ENCODE results near the gene PSORS1C2. TPM values are rescaled to one million over a fixed set of nuclear protein-coding genes. Genes with fewer than 3 reads are reported as not detected.

PSORS1C2 gene
- total RNA-seq, 2 donors from 2014 or later: not detected

DNA sequence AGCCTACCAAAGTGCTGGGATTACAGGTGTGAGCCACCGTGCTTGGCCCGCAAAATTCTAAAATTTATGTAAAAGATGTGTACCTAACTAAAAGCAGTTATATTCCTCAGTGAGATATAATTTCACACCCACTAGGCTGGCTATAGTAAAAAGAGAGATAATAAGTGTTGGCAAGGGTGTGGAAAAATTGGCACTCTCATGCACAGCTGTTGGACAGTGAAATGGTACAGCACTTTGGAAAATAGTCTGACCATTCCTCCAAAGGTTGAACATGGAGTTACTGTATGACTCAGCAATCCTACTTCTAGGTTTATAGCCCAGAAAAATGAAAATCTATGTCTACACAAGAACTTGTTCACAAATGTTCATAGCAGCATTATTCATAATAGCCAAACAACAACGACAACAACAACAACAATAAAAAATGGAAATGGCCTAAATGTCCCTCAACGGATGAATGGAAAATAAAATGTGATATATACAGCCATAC, 40.4 kb downstream of the PSORS1C2 start:
- no peak overlapping the region for H3K9ac ChIP-seq (ENCODE audit: low read depth in 2 of 2, low read length in 2 of 2)

DNA sequence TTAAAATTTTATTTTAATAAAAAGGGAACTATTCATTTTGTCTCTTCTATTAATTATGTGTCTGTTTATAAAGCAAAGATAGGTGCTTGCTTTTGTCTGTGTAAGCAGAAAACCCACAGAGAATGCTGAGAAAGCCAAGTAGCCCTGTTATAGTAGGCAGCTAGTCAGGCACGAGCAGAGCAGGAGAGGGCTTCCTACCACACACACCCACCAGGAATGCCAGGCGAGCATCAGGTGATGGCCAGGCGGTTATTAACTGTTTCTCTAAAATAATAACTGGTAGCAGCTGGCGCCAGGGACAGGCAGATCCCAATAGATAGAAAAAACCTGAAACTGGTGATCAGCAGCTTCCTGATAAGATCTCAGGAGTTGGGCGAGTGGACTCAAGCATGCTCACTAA, 42.2 kb downstream of the PSORS1C2 start:
- Histone ChIP-seq H3K4me1 (peaks cover 7% of the 10 kb centered on the region), H3K27me3 (no peaks in the 10 kb centered on the region), H3K9me3 (no peaks in the 10 kb centered on the region), H3K27ac (no peak overlapping the region), H3K4me3 (no peak overlapping the region), H3K36me3 (no peaks in the 10 kb centered on the region), H3K9ac (ENCODE audit: low read depth in 2 of 2, low read length in 2 of 2) (no peak overlapping the region)
- intact Hi-C loops (cut with DNase I): no loop called here
- no peak for DNase-seq
- TF ChIP-seq, protein P1, sequence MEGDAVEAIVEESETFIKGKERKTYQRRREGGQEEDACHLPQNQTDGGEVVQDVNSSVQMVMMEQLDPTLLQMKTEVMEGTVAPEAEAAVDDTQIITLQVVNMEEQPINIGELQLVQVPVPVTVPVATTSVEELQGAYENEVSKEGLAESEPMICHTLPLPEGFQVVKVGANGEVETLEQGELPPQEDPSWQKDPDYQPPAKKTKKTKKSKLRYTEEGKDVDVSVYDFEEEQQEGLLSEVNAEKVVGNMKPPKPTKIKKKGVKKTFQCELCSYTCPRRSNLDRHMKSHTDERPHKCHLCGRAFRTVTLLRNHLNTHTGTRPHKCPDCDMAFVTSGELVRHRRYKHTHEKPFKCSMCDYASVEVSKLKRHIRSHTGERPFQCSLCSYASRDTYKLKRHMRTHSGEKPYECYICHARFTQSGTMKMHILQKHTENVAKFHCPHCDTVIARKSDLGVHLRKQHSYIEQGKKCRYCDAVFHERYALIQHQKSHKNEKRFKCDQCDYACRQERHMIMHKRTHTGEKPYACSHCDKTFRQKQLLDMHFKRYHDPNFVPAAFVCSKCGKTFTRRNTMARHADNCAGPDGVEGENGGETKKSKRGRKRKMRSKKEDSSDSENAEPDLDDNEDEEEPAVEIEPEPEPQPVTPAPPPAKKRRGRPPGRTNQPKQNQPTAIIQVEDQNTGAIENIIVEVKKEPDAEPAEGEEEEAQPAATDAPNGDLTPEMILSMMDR (IDR thresholded peaks at IDR 0.05): no peak

More for the DNA sequence above, 40.4 kb downstream of the PSORS1C2 start:
- Histone ChIP-seq H3K9me3 (no peaks in the 10 kb centered on the region), H3K4me1 (peaks cover 7% of the 10 kb centered on the region), H3K27ac (no peak overlapping the region), H3K4me3 (no peak overlapping the region), H3K27me3 (no peaks in the 10 kb centered on the region), H3K36me3 (no peaks in the 10 kb centered on the region)
- DNase-seq: no peak
- intact Hi-C loops (cut with DNase I): no loop called here
- TF ChIP-seq, protein P1 (IDR thresholded peaks at IDR 0.05): no peak

DNA sequence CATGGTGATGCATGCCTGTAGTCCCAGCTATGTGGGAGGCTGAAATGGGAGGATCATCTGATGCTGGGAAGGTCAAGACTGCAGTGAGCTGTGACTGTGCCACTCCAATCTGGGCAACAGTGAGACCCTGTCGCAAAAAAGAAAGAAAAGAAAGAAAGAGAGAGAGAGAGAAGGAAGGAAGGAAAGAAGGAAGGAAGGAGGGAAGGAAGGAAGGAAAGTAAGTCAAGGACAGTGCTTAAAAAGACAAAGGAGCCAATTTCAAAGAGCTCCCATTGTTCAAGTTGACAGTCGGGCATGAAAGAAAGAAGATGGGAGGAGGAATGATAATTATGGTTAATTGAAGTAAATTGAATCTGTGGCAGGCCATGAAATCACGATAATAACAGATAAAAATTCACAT, 42.7 kb downstream of the PSORS1C2 start:
- no peak for DNase-seq
- Histone ChIP-seq H3K27ac (no peak overlapping the region), H3K27me3 (no peaks in the 10 kb centered on the region), H3K4me1 (peaks cover 7% of the 10 kb centered on the region), H3K36me3 (no peaks in the 10 kb centered on the region), H3K9ac (ENCODE audit: low read depth in 2 of 2, low read length in 2 of 2) (no peak overlapping the region), H3K4me3 (no peak overlapping the region), H3K9me3 (no peaks in the 10 kb centered on the region)
- TF ChIP-seq, protein P1 (IDR thresholded peaks at IDR 0.05): no peak
- intact Hi-C loops (cut with DNase I): no loop called here

DNA sequence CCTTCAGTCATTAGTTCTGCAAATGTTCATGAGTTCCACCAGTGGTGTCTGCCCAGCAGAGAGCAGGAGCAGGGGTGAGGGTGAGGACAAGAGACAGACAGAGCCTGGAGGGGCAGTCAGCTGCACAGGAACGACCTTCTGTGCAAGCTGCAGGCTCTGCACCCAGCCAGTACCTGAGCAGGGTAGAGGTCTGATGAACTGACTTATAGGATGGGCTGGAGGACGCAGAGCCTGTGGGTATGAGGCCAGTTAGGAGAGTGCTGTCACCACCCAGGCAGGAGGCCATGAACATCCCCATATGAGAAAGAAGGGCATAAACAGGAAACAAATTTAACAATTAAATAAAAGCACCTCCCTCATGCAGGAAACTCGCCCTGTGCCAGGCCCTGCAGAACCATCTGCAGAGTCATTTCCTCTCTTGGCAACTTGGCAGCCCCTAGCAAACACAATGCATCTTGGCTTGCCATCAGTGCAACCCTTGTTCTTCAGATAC, 44.4 kb downstream of the PSORS1C2 start:
- TF ChIP-seq, protein P1 (IDR thresholded peaks at IDR 0.05): no peak
- H3K9ac ChIP-seq (ENCODE audit: low read depth in 2 of 2, low read length in 2 of 2): no peak overlapping the region
- no peaks in the 10 kb centered on the region for H3K36me3 ChIP-seq
- H3K9me3 ChIP-seq: no peaks in the 10 kb centered on the region
- H3K4me3 ChIP-seq: no peak overlapping the region
- H3K27me3 ChIP-seq: no peaks in the 10 kb centered on the region
- peaks cover 7% of the 10 kb centered on the region for H3K4me1 ChIP-seq
- H3K27ac ChIP-seq: no peak overlapping the region
- DNase-seq: peak; percentile 38
- intact Hi-C loops (cut with DNase I): no loop called here

DNA sequence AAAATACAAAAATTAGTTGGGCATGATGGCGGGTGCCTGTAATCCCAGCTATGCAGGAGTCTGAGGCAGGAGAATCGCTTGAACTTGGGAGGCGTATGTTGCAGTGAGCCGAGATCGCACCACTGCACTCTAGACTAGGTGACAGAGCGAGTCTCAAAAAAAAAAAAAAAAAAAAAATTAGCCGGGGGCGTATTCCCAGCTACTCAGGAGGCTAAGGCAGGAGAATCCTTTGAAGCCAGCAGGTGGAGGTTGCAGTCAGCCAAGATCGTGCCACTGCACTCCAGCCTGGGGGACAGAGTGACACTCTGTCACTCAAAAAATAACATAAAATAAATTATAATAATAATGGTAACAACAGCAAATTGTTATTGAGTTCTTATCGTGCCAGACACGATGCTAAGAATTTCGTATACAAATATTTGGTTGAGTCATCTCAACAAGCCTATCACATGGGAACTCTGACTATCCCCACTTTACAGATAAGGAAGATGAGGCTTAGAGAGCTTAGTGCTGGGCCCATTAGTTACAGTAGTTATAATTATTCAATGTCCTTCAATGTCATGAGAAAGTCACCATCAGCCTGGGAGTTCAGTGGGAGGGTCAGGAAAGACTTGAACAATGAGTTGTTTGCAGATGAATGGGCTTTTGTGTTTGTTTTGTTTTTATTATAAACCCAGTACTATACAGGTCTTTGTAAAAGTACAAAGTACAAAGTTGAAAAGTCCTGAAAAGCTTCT, 45.9 kb downstream of the PSORS1C2 start:
- H3K4me3 ChIP-seq: no peak overlapping the region
- no peak overlapping the region for H3K27ac ChIP-seq
- TF ChIP-seq, protein P1 (IDR thresholded peaks at IDR 0.05): no peak
- H3K36me3 ChIP-seq: no peaks in the 10 kb centered on the region
- H3K4me1 ChIP-seq: peaks cover 7% of the 10 kb centered on the region
- intact Hi-C loops (cut with DNase I): no loop called here
- no peak for DNase-seq
- H3K27me3 ChIP-seq: no peaks in the 10 kb centered on the region
- H3K9me3 ChIP-seq: no peaks in the 10 kb centered on the region
- no peak overlapping the region for H3K9ac ChIP-seq (ENCODE audit: low read depth in 2 of 2, low read length in 2 of 2)

Data from colonic mucosa (tissue), 4 donors.